Measurements from ENCODE around the gene SERPINB1. TPM values are rescaled to one million over a fixed set of nuclear protein-coding genes. Genes with fewer than 3 reads are reported as not detected.
"Not testable (repeated sequence)": the region's sequence is repeated elsewhere in the genome, so short reads cannot be mapped to it uniquely, and the experiment has no call there.

The SERPINB1 gene
- total RNA-seq, 3 donors from 2014 or later (not counting 1 experiment from before 2014, with no cell fraction given) = 74.8 to 80.2 (median 78.1) TPM

DNA sequence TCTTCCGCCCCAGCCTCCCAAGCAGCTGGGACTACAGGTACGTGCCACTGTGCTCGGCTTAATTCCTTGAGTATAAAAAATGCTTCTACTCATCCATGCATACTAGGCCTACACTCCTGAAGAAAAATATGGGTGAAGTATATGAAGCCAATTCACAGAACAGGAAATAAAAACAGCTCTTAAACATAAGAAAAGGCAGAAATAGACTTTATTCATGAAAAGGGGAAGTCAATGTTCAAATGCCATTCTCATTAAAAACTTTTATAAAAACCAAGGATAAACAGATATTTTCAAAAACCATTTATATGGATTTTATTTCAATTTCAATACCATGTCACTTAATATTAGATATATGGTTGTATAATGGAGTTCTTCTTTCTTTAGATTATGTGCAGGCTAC is 43.1 kb upstream of the SERPINB1 start:
- WGBS (ENCODE audit: insufficient coverage) = no CpG with 5 or more reads among the region's 3 CpGs
- Histone ChIP-seq H3K4me1 (ENCODE audit: control insufficient read depth, insufficient read depth, low read length) (no peaks in the 10 kb centered on the region), H3K36me3 (ENCODE audit: control insufficient read depth, insufficient read depth, low read length) (peaks cover 20% of the 10 kb centered on the region), H3K9me3 (ENCODE audit: control insufficient read depth, insufficient read depth, low read length) (no peaks in the 10 kb centered on the region), H3K27ac (ENCODE audit: low read length) (peak overlapping the region; percentile 38), H3K4me3 (ENCODE audit: low read length) (no peak overlapping the region), H3K27me3 (ENCODE audit: control insufficient read depth, insufficient read depth, low read length) (no peaks in the 10 kb centered on the region)
- no peaks in the 10 kb centered on the region for H3K36me3 Mint-ChIP-seq
- H3K4me3 Mint-ChIP-seq = no peak overlapping the region
- ATAC-seq (no peak), DNase-seq (no peak)
- no peaks in the 10 kb centered on the region for H3K27me3 Mint-ChIP-seq (ENCODE audit: low read depth in 2 of 2)
- TF ChIP-seq, protein P1, sequence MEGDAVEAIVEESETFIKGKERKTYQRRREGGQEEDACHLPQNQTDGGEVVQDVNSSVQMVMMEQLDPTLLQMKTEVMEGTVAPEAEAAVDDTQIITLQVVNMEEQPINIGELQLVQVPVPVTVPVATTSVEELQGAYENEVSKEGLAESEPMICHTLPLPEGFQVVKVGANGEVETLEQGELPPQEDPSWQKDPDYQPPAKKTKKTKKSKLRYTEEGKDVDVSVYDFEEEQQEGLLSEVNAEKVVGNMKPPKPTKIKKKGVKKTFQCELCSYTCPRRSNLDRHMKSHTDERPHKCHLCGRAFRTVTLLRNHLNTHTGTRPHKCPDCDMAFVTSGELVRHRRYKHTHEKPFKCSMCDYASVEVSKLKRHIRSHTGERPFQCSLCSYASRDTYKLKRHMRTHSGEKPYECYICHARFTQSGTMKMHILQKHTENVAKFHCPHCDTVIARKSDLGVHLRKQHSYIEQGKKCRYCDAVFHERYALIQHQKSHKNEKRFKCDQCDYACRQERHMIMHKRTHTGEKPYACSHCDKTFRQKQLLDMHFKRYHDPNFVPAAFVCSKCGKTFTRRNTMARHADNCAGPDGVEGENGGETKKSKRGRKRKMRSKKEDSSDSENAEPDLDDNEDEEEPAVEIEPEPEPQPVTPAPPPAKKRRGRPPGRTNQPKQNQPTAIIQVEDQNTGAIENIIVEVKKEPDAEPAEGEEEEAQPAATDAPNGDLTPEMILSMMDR (IDR thresholded peaks at IDR 0.05) = no peak
- intact Hi-C loops (cut with micrococcal nuclease) = no loop called here
- no peak overlapping the region for H3K27ac Mint-ChIP-seq
- H3K4me1 Mint-ChIP-seq = peaks cover 27 to 37% of the 10 kb centered on the region in 2 donors
- H3K9me3 Mint-ChIP-seq = no peaks in the 10 kb centered on the region

DNA sequence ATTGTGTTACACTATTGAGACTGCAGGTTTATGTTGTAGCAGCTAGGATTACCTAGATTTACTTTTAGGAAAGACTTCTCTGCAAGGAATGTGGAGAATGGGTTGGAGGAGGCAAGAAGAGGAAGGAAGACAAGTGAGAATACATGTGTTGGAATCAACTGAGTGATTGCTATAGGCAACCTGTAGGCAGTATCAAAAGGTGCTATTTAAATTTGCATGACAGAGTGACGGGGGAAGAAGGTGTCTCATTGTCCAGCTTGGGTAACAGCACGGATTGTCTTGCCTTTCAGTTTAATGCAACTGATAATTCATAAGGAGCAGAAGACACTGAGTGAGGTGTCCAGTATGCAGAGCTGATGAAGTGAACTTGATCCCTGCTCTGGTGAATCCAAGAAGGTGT is 42.0 kb upstream of the SERPINB1 start:
- Histone ChIP-seq H3K27me3 (ENCODE audit: control insufficient read depth, insufficient read depth, low read length) (no peaks in the 10 kb centered on the region), H3K36me3 (ENCODE audit: control insufficient read depth, insufficient read depth, low read length) (peaks cover 12% of the 10 kb centered on the region), H3K27ac (ENCODE audit: low read length) (peak overlapping the region; percentile 1), H3K9me3 (ENCODE audit: control insufficient read depth, insufficient read depth, low read length) (no peaks in the 10 kb centered on the region), H3K4me3 (ENCODE audit: low read length) (no peak overlapping the region), H3K4me1 (ENCODE audit: control insufficient read depth, insufficient read depth, low read length) (no peaks in the 10 kb centered on the region)
- TF ChIP-seq, protein P1 (IDR thresholded peaks at IDR 0.05) = no peak
- intact Hi-C loops (cut with micrococcal nuclease) = no loop called here
- no peak overlapping the region for H3K4me3 Mint-ChIP-seq
- no peak for DNase-seq
- no peaks in the 10 kb centered on the region for H3K9me3 Mint-ChIP-seq
- no peak for ATAC-seq
- peak overlapping the region; percentile 45 to 61 for H3K27ac Mint-ChIP-seq
- peaks cover 37 to 43% of the 10 kb centered on the region in 2 donors for H3K4me1 Mint-ChIP-seq
- no peaks in the 10 kb centered on the region for H3K36me3 Mint-ChIP-seq
- no peaks in the 10 kb centered on the region for H3K27me3 Mint-ChIP-seq (ENCODE audit: low read depth in 2 of 2)
- 66% methylated on average over 2 of the region's 2 CpGs for WGBS (ENCODE audit: insufficient coverage)

DNA sequence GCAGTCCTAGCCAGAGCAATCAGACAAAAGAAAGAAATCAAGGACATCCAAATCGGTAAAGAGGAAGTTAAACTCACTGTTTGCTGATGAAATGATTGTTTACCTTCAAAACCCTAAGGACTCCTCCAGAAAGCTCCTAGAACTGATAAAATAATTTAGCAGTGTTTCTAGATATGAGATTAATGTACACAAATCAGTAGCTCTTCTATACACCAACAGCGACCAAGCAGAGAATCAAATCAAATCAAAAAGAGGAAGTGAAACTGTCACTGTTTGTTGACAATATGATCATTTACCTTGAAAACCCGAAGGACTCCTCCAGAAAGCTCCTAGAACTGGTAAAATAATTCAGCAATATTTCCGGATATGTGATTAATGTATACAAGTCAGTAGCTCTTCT is 39.8 kb upstream of the SERPINB1 start:
- ATAC-seq = no peak
- peaks cover 18% of the 10 kb centered on the region for H3K4me1 ChIP-seq (ENCODE audit: control insufficient read depth, insufficient read depth, low read length)
- peaks cover 3% of the 10 kb centered on the region for H3K36me3 ChIP-seq (ENCODE audit: control insufficient read depth, insufficient read depth, low read length)
- H3K36me3 Mint-ChIP-seq = no peaks in the 10 kb centered on the region
- H3K4me3 ChIP-seq (ENCODE audit: low read length) = peak overlapping the region; percentile 36
- peak overlapping the region; percentile 45 for H3K27ac ChIP-seq (ENCODE audit: low read length)
- peak overlapping the region; percentile 68 for H3K4me3 Mint-ChIP-seq
- H3K4me1 Mint-ChIP-seq = peaks cover 56 to 58% of the 10 kb centered on the region in 2 donors
- H3K9me3 ChIP-seq (ENCODE audit: control insufficient read depth, insufficient read depth, low read length) = no peaks in the 10 kb centered on the region
- intact Hi-C loops (cut with micrococcal nuclease) = no loop called here
- no CpG with 5 or more reads among the region's 4 CpGs for WGBS (ENCODE audit: insufficient coverage)
- no peaks in the 10 kb centered on the region for H3K9me3 Mint-ChIP-seq
- TF ChIP-seq, protein P1 (IDR thresholded peaks at IDR 0.05) = no peak
- H3K27me3 ChIP-seq (ENCODE audit: control insufficient read depth, insufficient read depth, low read length) = no peaks in the 10 kb centered on the region
- no peaks in the 10 kb centered on the region for H3K27me3 Mint-ChIP-seq (ENCODE audit: low read depth in 2 of 2)
- DNase-seq = no peak
- H3K27ac Mint-ChIP-seq = peak overlapping the region; percentile 40 to 56

- peaks cover 25% of the 10 kb centered on the region for H3K4me1 ChIP-seq (ENCODE audit: control insufficient read depth, insufficient read depth, low read length)
- H3K27ac ChIP-seq (ENCODE audit: low read length) = peak overlapping the region; percentile 45
- H3K9me3 ChIP-seq (ENCODE audit: control insufficient read depth, insufficient read depth, low read length); H3K9me3 Mint-ChIP-seq; H3K4me3 ChIP-seq (ENCODE audit: low read length); H3K27me3 ChIP-seq (ENCODE audit: control insufficient read depth, insufficient read depth, low read length); H3K27me3 Mint-ChIP-seq (ENCODE audit: low read depth in 2 of 2); ATAC-seq; H3K36me3 Mint-ChIP-seq; H3K36me3 ChIP-seq (ENCODE audit: control insufficient read depth, insufficient read depth, low read length); intact Hi-C loops (cut with micrococcal nuclease): not testable (repeated sequence)
- Mint-ChIP-seq H3K4me3 (peak overlapping the region; percentile 4), H3K27ac (peak overlapping the region; percentile 40 to 56), H3K4me1 (peaks cover 53 to 60% of the 10 kb centered on the region in 2 donors)
- DNase-seq = peak in 1 of 2 donors; percentile 66
- WGBS (ENCODE audit: insufficient coverage) = 5% methylated on average over 2 of the region's 2 CpGs
These were observed 38.5 kb upstream of the SERPINB1 start for GRCh38 chr6:2880156-2880555.
